GM12874 (cell line): ENCODE data around the gene NRARP.

Experiments used
- CTCF ChIP-seq: IDR thresholded peaks from 2 replicates; pipeline ENCODE4 v1.5.1; 2011; ENCODE audit warnings: low read depth, mild to moderate bottlenecking, control low read depth, low read length, moderate library complexity; ENCODE audit not compliant: insufficient read depth

Gene NRARP

GRCh38 chr9:137313956-137314560 lies 12.0 kb upstream of the NRARP start:
- no peak for TF ChIP-seq CTCF

GRCh38 chr9:137313326-137313936 lies 11.4 kb upstream of the NRARP start:
- no peak for TF ChIP-seq CTCF

GRCh38 chr9:137312852-137313325 lies 10.8 kb upstream of the NRARP start:
- no peak for TF ChIP-seq CTCF

- no peak for TF ChIP-seq CTCF
Measured at GRCh38 chr9:137311986-137312851, 10.1 kb upstream of the NRARP start.

GRCh38 chr9:137311171-137311985 lies 9.3 kb upstream of the NRARP start:
- no peak for TF ChIP-seq CTCF

GRCh38 chr9:137310189-137311052 lies 8.3 kb upstream of the NRARP start:
- TF ChIP-seq CTCF: no peak
